ENCODE measurements around the gene STK39.

DNA sequence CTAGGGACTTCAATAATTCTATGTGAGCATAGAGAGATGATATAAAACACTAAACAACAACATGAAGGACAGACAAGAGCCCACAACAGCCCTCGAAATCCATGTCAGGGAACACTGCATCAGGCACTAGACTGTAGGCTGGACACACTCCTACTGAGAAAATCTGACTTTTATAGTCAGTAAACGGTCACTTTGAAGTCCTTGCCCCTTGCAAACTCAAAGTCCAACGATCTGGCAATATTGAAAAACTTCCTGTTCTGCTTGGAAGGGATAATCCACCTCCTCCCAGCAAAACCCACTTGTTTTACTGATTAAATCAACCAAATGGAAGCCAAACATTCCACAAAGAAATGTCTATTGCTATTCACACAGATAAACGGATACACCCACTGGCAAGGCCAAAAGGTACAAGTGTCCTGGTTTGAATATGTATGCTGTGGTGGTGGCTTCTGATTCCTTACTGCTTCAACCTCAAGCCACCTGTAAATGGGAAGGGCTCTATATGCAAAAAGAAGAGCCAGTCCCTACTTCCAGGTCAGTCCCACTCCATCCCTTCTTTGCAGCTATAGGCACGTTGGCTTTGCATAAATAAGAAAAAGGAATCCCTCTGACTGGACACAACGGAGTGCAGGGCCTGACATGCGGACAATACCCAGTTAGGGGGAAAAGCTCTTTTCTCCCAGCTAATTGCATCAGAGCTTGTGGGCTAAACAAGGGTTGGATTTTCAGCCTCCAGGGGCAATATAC is 56.6 kb downstream of the STK39 start:
- TF ChIP-seq, protein P1, sequence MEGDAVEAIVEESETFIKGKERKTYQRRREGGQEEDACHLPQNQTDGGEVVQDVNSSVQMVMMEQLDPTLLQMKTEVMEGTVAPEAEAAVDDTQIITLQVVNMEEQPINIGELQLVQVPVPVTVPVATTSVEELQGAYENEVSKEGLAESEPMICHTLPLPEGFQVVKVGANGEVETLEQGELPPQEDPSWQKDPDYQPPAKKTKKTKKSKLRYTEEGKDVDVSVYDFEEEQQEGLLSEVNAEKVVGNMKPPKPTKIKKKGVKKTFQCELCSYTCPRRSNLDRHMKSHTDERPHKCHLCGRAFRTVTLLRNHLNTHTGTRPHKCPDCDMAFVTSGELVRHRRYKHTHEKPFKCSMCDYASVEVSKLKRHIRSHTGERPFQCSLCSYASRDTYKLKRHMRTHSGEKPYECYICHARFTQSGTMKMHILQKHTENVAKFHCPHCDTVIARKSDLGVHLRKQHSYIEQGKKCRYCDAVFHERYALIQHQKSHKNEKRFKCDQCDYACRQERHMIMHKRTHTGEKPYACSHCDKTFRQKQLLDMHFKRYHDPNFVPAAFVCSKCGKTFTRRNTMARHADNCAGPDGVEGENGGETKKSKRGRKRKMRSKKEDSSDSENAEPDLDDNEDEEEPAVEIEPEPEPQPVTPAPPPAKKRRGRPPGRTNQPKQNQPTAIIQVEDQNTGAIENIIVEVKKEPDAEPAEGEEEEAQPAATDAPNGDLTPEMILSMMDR (conservative IDR thresholded peaks at IDR 0.05 in 1 of 2, IDR thresholded peaks at IDR 0.05 in 1 of 2; ENCODE audit: low read depth in 1 of 2, low read length in 2 of 2), result no peak
- TF ChIP-seq EZH2 (IDR thresholded peaks at IDR 0.05; ENCODE audit: low read length, missing control alignments), result no peak

All from fibroblast of lung (primary cell).